Adipocyte (in vitro differentiated cells): ENCODE results near the gene RALGPS1.

Source experiments
- DNase-seq: peaks from one replicate; pipeline ENCODE4 v3.0.0-alpha.2; 2015; ENCODE audit warnings: low read depth
- H3K27me3 ChIP-seq: replicated peaks from 2 replicates; pipeline ENCODE4 v1.7.0; 2013; ENCODE audit warnings: mild to moderate bottlenecking, low read length, moderate library complexity; ENCODE audit not compliant: control insufficient read depth, insufficient read depth
- H3K36me3 ChIP-seq: 2 replicates; pipeline ENCODE4 v1.7.0; 2013; ENCODE audit warnings: low read length, mild to moderate bottlenecking, moderate library complexity; ENCODE audit not compliant: control insufficient read depth, insufficient read depth, severe bottlenecking
- H3K4me1 ChIP-seq: 2 replicates; pipeline ENCODE4 v1.7.0; 2013; ENCODE audit warnings: mild to moderate bottlenecking, low read length, moderate library complexity; ENCODE audit not compliant: control insufficient read depth, insufficient read depth
- H3K4me3 ChIP-seq: 2 replicates; pipeline ENCODE4 v1.7.0; 2013; ENCODE audit warnings: mild to moderate bottlenecking, low read length, moderate library complexity
- H3K9ac ChIP-seq: 2 replicates; pipeline ENCODE4 v1.7.0; 2013; ENCODE audit warnings: mild to moderate bottlenecking, low read length, moderate library complexity
- H3K9me3 ChIP-seq: 2 replicates; pipeline ENCODE4 v1.7.0; 2013; ENCODE audit warnings: mild to moderate bottlenecking, low read length, moderate library complexity; ENCODE audit not compliant: control insufficient read depth

RALGPS1 gene

GRCh38 chr9:126979461-126979860 lies 64.9 kb downstream of the RALGPS1 start:
- Histone ChIP-seq H3K36me3 (no peaks in the 10 kb centered on the region), H3K9ac (no peak overlapping the region), H3K9me3 (peaks cover 7% of the 10 kb centered on the region), H3K4me3 (no peak overlapping the region), H3K4me1 (no peaks in the 10 kb centered on the region), H3K27me3 (no peaks in the 10 kb centered on the region)
- no peak for DNase-seq

DNA sequence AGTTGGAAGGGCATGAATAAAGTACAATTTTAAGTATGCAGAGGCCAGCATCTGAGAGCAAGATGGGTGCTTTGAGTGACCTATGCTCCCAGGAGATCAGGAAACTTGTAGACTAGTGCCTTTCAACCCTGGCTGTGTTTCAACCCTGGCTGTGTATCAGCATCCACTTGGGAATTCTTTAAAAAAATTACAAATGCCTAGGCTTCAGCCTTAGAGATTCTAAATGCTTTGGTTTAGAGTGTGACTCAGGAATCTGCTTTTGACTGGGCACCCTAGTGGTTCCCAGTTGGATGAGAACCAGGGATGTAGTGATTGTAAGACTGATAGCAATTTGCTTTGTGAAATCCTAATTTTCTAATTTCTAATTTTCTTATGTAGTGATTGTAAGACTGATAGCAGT lies 65.6 kb downstream of the RALGPS1 start:
- Histone ChIP-seq H3K4me1 (peaks cover 6% of the 10 kb centered on the region), H3K36me3 (no peaks in the 10 kb centered on the region), H3K27me3 (no peaks in the 10 kb centered on the region), H3K4me3 (no peak overlapping the region), H3K9me3 (peaks cover 7% of the 10 kb centered on the region), H3K9ac (no peak overlapping the region)
- no peak for DNase-seq

- Histone ChIP-seq H3K36me3 (no peaks in the 10 kb centered on the region), H3K9ac (no peak overlapping the region)
- no peak for DNase-seq
These were observed 66.6 kb downstream of the RALGPS1 start for GRCh38 chr9:126981218-126981617.

GRCh38 chr9:126982215-126983002 lies 67.8 kb downstream of the RALGPS1 start:
- no peak for DNase-seq
- Histone ChIP-seq H3K9ac (no peak overlapping the region), H3K4me3 (no peak overlapping the region), H3K27me3 (no peaks in the 10 kb centered on the region), H3K4me1 (peaks cover 24% of the 10 kb centered on the region), H3K36me3 (no peaks in the 10 kb centered on the region), H3K9me3 (peaks cover 7% of the 10 kb centered on the region)

More at GRCh38 chr9:126981218-126981617, 66.6 kb downstream of the RALGPS1 start:
- no peak overlapping the region for H3K4me3 ChIP-seq
- H3K9me3 ChIP-seq: peaks cover 7% of the 10 kb centered on the region
- H3K4me1 ChIP-seq: peaks cover 16% of the 10 kb centered on the region
- no peaks in the 10 kb centered on the region for H3K27me3 ChIP-seq

DNA sequence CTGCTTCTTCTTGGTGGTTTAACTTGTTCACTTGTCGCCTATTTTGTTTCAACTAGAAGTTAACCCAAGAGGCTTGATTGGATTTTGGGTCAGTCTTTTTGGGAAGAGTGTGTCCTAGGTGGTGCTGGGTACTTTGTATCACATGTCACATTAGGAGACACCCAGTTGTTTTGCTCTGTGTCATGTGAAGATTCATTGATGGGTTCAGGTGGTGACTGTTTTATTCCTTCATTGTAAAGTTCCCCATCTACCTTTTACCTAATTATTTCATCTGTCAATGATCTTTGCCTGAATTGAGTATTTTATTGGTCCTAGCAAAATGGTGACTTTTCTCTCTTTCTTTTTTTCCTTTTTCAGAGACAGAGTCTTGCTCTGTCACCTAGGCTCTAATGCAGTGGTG lies 69.2 kb downstream of the RALGPS1 start:
- no peak for DNase-seq
- no peaks in the 10 kb centered on the region for H3K36me3 ChIP-seq

GRCh38 chr9:126984969-126985368 lies 70.4 kb downstream of the RALGPS1 start:
- Histone ChIP-seq H3K27me3 (no peaks in the 10 kb centered on the region), H3K4me3 (no peak overlapping the region)
- DNase-seq: no peak

More for the DNA sequence above, 69.2 kb downstream of the RALGPS1 start:
- no peak overlapping the region for H3K9ac ChIP-seq
- H3K9me3 ChIP-seq: peaks cover 7% of the 10 kb centered on the region
- no peak overlapping the region for H3K4me3 ChIP-seq
- H3K4me1 ChIP-seq: peaks cover 24% of the 10 kb centered on the region
- no peaks in the 10 kb centered on the region for H3K27me3 ChIP-seq

GRCh38 chr9:126985870-126986498 lies 71.4 kb downstream of the RALGPS1 start:
- no peak for DNase-seq
- Histone ChIP-seq H3K9ac (no peak overlapping the region), H3K4me1 (peaks cover 39% of the 10 kb centered on the region), H3K27me3 (no peaks in the 10 kb centered on the region), H3K36me3 (no peaks in the 10 kb centered on the region), H3K4me3 (no peak overlapping the region), H3K9me3 (peaks cover 7% of the 10 kb centered on the region)

More at GRCh38 chr9:126984969-126985368, 70.4 kb downstream of the RALGPS1 start:
- Histone ChIP-seq H3K4me1 (peaks cover 31% of the 10 kb centered on the region), H3K36me3 (no peaks in the 10 kb centered on the region), H3K9me3 (peaks cover 7% of the 10 kb centered on the region), H3K9ac (no peak overlapping the region)

GRCh38 chr9:126986506-126986951 lies 71.9 kb downstream of the RALGPS1 start:
- H3K36me3 ChIP-seq: no peaks in the 10 kb centered on the region
- no peak overlapping the region for H3K4me3 ChIP-seq
- DNase-seq: no peak
- no peak overlapping the region for H3K9ac ChIP-seq
- H3K9me3 ChIP-seq: peaks cover 7% of the 10 kb centered on the region
- H3K4me1 ChIP-seq: peaks cover 39% of the 10 kb centered on the region
- no peaks in the 10 kb centered on the region for H3K27me3 ChIP-seq

GRCh38 chr9:126988857-126989256 lies 74.3 kb downstream of the RALGPS1 start:
- H3K36me3 ChIP-seq: no peaks in the 10 kb centered on the region
- H3K4me1 ChIP-seq: peaks cover 39% of the 10 kb centered on the region
- H3K4me3 ChIP-seq: no peak overlapping the region
- H3K27me3 ChIP-seq: no peaks in the 10 kb centered on the region
- no peak overlapping the region for H3K9ac ChIP-seq
- DNase-seq: no peak
- H3K9me3 ChIP-seq: peaks cover 7% of the 10 kb centered on the region

- no peak overlapping the region for H3K4me3 ChIP-seq
- no peak for DNase-seq
These were observed 75.6 kb downstream of the RALGPS1 start for GRCh38 chr9:126989847-126990842.

GRCh38 chr9:126991183-126991582 lies 76.6 kb downstream of the RALGPS1 start:
- Histone ChIP-seq H3K9me3 (peaks cover 7% of the 10 kb centered on the region), H3K4me3 (no peak overlapping the region), H3K27me3 (no peaks in the 10 kb centered on the region), H3K36me3 (no peaks in the 10 kb centered on the region), H3K4me1 (peaks cover 23% of the 10 kb centered on the region), H3K9ac (no peak overlapping the region)
- DNase-seq: no peak

More at GRCh38 chr9:126989847-126990842, 75.6 kb downstream of the RALGPS1 start:
- H3K9me3 ChIP-seq: peaks cover 7% of the 10 kb centered on the region
- H3K4me1 ChIP-seq: peaks cover 33% of the 10 kb centered on the region
- H3K36me3 ChIP-seq: no peaks in the 10 kb centered on the region
- no peak overlapping the region for H3K9ac ChIP-seq
- H3K27me3 ChIP-seq: no peaks in the 10 kb centered on the region
